RKO (cell line): ENCODE measurements around the gene TSC2.
"Not testable (repeated sequence)": the region's sequence is repeated elsewhere in the genome, so short reads cannot be mapped to it uniquely, and the experiment has no call there.

ENCODE experiments used
- DNase-seq: peaks from one replicate; pipeline ENCODE4 v3.0.0-alpha.2; 2016; ENCODE audit warnings: low spot score

Gene TSC2

GRCh38 chr16:2031081-2031577 lies 16.7 kb upstream of the TSC2 start:
- no peak for DNase-seq

GRCh38 chr16:2032285-2033056 lies 15.3 kb upstream of the TSC2 start:
- no peak for DNase-seq

GRCh38 chr16:2033057-2033908 lies 14.5 kb upstream of the TSC2 start:
- no peak for DNase-seq

GRCh38 chr16:2033909-2034695 lies 13.7 kb upstream of the TSC2 start:
- not testable (repeated sequence) for DNase-seq

- no peak for DNase-seq
Observed at GRCh38 chr16:2034696-2035430, 12.9 kb upstream of the TSC2 start.

GRCh38 chr16:2035431-2036199 lies 12.2 kb upstream of the TSC2 start:
- DNase-seq, result no peak

- no peak for DNase-seq
Observed at GRCh38 chr16:2036200-2036966, 11.4 kb upstream of the TSC2 start.

- no peak for DNase-seq
Observed at GRCh38 chr16:2037115-2037514, 10.7 kb upstream of the TSC2 start.

GRCh38 chr16:2037647-2038381 lies 10.0 kb upstream of the TSC2 start:
- DNase-seq, result no peak

GRCh38 chr16:2038382-2039231 lies 9.2 kb upstream of the TSC2 start:
- no peak for DNase-seq

GRCh38 chr16:2039274-2040031 lies 8.3 kb upstream of the TSC2 start:
- DNase-seq, result no peak

- no peak for DNase-seq
Observed at GRCh38 chr16:2040041-2040786, 7.6 kb upstream of the TSC2 start.

GRCh38 chr16:2040787-2041522 lies 6.8 kb upstream of the TSC2 start:
- no peak for DNase-seq

- DNase-seq, result no peak
Observed at GRCh38 chr16:2042171-2042985, 5.4 kb upstream of the TSC2 start.

- DNase-seq, result no peak
Observed at GRCh38 chr16:2042986-2043666, 4.7 kb upstream of the TSC2 start.
